ENCODE measurements around the gene THAP2.

DNA sequence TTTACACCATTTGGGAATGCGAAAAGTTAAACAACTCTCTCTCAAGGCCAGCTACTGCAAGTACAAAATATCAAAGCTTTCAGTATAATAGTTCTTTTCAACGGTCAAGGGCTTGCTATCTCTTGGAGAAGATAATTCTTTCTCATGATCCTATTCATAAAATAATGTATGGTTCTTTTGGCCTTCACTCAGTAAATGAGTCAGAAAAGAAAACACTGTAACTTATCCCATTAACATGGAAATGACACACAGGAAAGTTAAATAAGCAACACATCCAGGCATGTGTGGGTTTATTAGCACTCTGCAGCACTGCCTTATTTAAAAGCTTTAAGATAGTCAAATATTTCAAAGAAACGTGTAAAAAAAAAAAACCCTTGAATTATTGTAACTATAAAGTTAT is 37.3 kb upstream of the THAP2 start:
- no peak for TF ChIP-seq POLR2AphosphoS5 (IDR thresholded peaks at IDR 0.05)
- TF ChIP-seq CTCF (IDR thresholded peaks at IDR 0.05): no peak
- no peak for TF ChIP-seq POLR2A (IDR thresholded peaks at IDR 0.05)
- TF ChIP-seq EP300 (IDR thresholded peaks at IDR 0.05; ENCODE audit: low read depth): no peak

All from transverse colon (tissue), 4 donors.